Transverse colon (tissue), 3 donors: Measurements from ENCODE around the gene LNX1.

ENCODE experiments used
- POLR2A ChIP-seq: fragments of 450-650 bp; IDR thresholded peaks from one replicate; pipeline ENCODE4 v1.6.1; 2016; ENCODE audit warnings: antibody characterized with exemption, mild to moderate bottlenecking, moderate library complexity
- TF ChIP-seq, protein P1 (sequence below), 5 experiments: fragments of 200-600 bp in 3 of 5; fragments of 450-650 bp in 2 of 5; sonication (generic) in 3 of 5; IDR thresholded peaks; 1 replicate in 2 of 5; 2 replicates in 3 of 5; pipeline ENCODE4 v1.5.1; 2016 to 2017; ENCODE audit warnings: antibody characterized with exemption in 5 of 5, inconsistent platforms in 3 of 5, mild to moderate bottlenecking in 2 of 5, moderate library complexity in 1 of 5

DNA sequence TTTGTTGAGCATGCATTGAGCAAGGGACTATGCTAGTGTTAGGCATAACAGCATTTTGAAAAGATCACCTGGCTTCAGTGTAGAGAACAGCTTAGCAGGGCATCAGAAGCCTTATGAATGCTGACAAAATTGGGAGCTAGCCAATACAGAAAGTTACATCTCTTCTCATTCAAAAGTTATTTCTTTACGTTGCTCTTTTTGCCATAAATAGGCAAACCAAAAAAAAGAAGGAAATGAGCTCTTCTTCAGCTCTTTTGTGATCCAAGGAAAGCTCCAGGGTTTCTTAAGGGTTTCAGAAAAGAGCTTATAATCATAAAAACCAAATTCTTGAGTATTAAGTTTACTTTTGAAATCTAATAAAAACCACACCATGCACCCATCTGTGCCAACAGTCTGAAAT is 35.2 kb upstream of the LNX1 start:
- no peak for TF ChIP-seq POLR2A
- TF ChIP-seq, protein P1, sequence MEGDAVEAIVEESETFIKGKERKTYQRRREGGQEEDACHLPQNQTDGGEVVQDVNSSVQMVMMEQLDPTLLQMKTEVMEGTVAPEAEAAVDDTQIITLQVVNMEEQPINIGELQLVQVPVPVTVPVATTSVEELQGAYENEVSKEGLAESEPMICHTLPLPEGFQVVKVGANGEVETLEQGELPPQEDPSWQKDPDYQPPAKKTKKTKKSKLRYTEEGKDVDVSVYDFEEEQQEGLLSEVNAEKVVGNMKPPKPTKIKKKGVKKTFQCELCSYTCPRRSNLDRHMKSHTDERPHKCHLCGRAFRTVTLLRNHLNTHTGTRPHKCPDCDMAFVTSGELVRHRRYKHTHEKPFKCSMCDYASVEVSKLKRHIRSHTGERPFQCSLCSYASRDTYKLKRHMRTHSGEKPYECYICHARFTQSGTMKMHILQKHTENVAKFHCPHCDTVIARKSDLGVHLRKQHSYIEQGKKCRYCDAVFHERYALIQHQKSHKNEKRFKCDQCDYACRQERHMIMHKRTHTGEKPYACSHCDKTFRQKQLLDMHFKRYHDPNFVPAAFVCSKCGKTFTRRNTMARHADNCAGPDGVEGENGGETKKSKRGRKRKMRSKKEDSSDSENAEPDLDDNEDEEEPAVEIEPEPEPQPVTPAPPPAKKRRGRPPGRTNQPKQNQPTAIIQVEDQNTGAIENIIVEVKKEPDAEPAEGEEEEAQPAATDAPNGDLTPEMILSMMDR (IDR thresholded peaks at IDR 0.05) = no peak
